H1 (cell line): ENCODE results near the gene HDAC11. TPM values are rescaled to one million over a fixed set of nuclear protein-coding genes. Genes with fewer than 3 reads are reported as not detected.

ENCODE experiments used
- CTCF ChIA-PET: fragments of 300-600 bp; sonication (Branson Sonifier 250); formaldehyde crosslinking; loops from one replicate; lab custom pipeline; 2021; ENCODE audit not compliant: partially characterized antibody; lab: Charles Lee
- POLR2A ChIA-PET: fragments of 300-600 bp; sonication (Branson Sonifier 250); formaldehyde crosslinking; loops from one replicate; lab custom pipeline; 2021; ENCODE audit warnings: inconsistent platforms; ENCODE audit not compliant: partially characterized antibody; lab: Charles Lee
- DNase-seq, 2 experiments: peaks; one replicate each; pipeline versions ENCODE4 v3.0.0 to v3.0.0-alpha.2; 2010 to 2022; ENCODE audit warnings: low spot score in 2 of 2, low read depth in 1 of 2, mixed read lengths in 1 of 2
- FAIRE-seq: peaks from 2 replicates; lab custom pipeline; 2011; peaks lifted over from hg19 to GRCh38; lab: Jason Lieb, UNC
- H2AFZ ChIP-seq: 2 replicates; pipeline ENCODE4 v1.8.1; 2012; ENCODE audit warnings: low read length, inconsistent platforms
- H2AK5ac ChIP-seq: 2 replicates; pipeline ENCODE4 v1.6.1; 2013; ENCODE audit warnings: low read depth, low read length
- H2BK120ac ChIP-seq: replicated peaks from 2 replicates; pipeline ENCODE3; 2013; ENCODE audit warnings: low read depth, low read length, inconsistent platforms
- H2BK12ac ChIP-seq: 2 replicates; pipeline ENCODE4 v1.6.1; 2013; ENCODE audit warnings: low read depth, low read length
- H2BK15ac ChIP-seq: 2 replicates; pipeline ENCODE4 v1.6.1; 2013; ENCODE audit warnings: low read length
- H2BK20ac ChIP-seq: 2 replicates; pipeline ENCODE4 v1.6.1; 2013; ENCODE audit warnings: low read length
- H2BK5ac ChIP-seq: 2 replicates; pipeline ENCODE4 v1.6.1; 2013; ENCODE audit warnings: low read depth, low read length
- H3K14ac ChIP-seq: 2 replicates; pipeline ENCODE4 v1.6.1; 2013; ENCODE audit warnings: inconsistent platforms; ENCODE audit not compliant: insufficient read length
- H3K18ac ChIP-seq: 2 replicates; pipeline ENCODE4 v1.6.1; 2013; ENCODE audit warnings: low read length; ENCODE audit errors: extremely low read depth
- H3K23ac ChIP-seq: 2 replicates; pipeline ENCODE4 v1.6.1; 2013; ENCODE audit warnings: inconsistent platforms; ENCODE audit not compliant: insufficient read length
- H3K23me2 ChIP-seq: 2 replicates; pipeline ENCODE4 v1.6.1; 2013; ENCODE audit warnings: low read depth, low read length
- H3K27ac ChIP-seq: 2 replicates; pipeline ENCODE4 v1.6.1; 2011; ENCODE audit warnings: low read depth, low read length, inconsistent platforms
- H3K27me3 ChIP-seq, 4 experiments: replicated peaks in 1 of 4; 1 replicate in 1 of 4; 2 replicates in 3 of 4; pipeline versions ENCODE4 v1.6.1 to v1.8.1; 2011 to 2013; ENCODE audit warnings: low read length in 3 of 4, mild to moderate bottlenecking in 3 of 4, inconsistent platforms in 2 of 4, mixed read lengths in 2 of 4, moderate library complexity in 1 of 4; ENCODE audit not compliant: control insufficient read depth in 3 of 4, insufficient read depth in 3 of 4; ENCODE audit errors: extremely low read depth in 1 of 4
- H3K36me3 ChIP-seq, 4 experiments: 2 replicates each; pipeline versions ENCODE4 v1.6.1 to v1.8.1; 2011 to 2013; ENCODE audit warnings: mild to moderate bottlenecking in 4 of 4, low read length in 3 of 4, moderate library complexity in 2 of 4, control low read depth in 1 of 4, inconsistent platforms in 1 of 4; ENCODE audit not compliant: insufficient read depth in 4 of 4, control insufficient read depth in 2 of 4
- H3K4ac ChIP-seq: replicated peaks from 2 replicates; pipeline ENCODE3; 2013; ENCODE audit warnings: low read length, low read depth, mixed read lengths, inconsistent platforms; ENCODE audit not compliant: insufficient read length
- H3K4me1 ChIP-seq, 4 experiments: replicated peaks in 1 of 4; 1 replicate in 1 of 4; 2 replicates in 3 of 4; pipeline versions ENCODE4 v1.6.1 to v1.8.1; 2011 to 2013; ENCODE audit warnings: low read length in 3 of 4, inconsistent platforms in 2 of 4, mixed read lengths in 1 of 4; ENCODE audit not compliant: insufficient read depth in 4 of 4, control insufficient read depth in 3 of 4
- H3K4me2 ChIP-seq, 2 experiments: 2 replicates each; pipeline versions ENCODE4 v1.6.1 to v1.8.1; 2011 to 2013; ENCODE audit warnings: low read depth in 2 of 2, low read length in 2 of 2, control low read depth in 1 of 2, inconsistent platforms in 1 of 2, mild to moderate bottlenecking in 1 of 2; ENCODE audit not compliant: insufficient read depth in 1 of 2
- H3K4me3 ChIP-seq, 4 experiments: fragments of 200-600, 300-600 bp in 1 of 4; sonication (generic), shearing (Covaris generic), sonication (Bioruptor Twin) in 1 of 4; 2 replicates each; pipeline versions ENCODE4 v1.5.1 to v1.8.1; 2011 to 2016; ENCODE audit warnings: low read length in 4 of 4, low read depth in 3 of 4, control low read depth in 2 of 4, inconsistent platforms in 2 of 4, mild to moderate bottlenecking in 2 of 4, mixed read lengths in 1 of 4, moderate library complexity in 1 of 4; ENCODE audit not compliant: insufficient read depth in 2 of 4; ENCODE audit errors: extremely low read depth in 1 of 4
- H3K56ac ChIP-seq: replicated peaks from 2 replicates; pipeline ENCODE3; 2013; ENCODE audit warnings: low read depth, mild to moderate bottlenecking, mixed read lengths, low read length, inconsistent platforms; ENCODE audit not compliant: insufficient read length
- H3K79me1 ChIP-seq: 2 replicates; pipeline ENCODE4 v1.6.1; 2013; ENCODE audit warnings: low read depth, low read length, control low read depth
- H3K79me2 ChIP-seq, 2 experiments: 2 replicates each; pipeline versions ENCODE4 v1.6.1 to v1.8.1; 2012 to 2013; ENCODE audit warnings: low read length in 2 of 2, mild to moderate bottlenecking in 2 of 2, inconsistent platforms in 1 of 2; ENCODE audit not compliant: insufficient read depth in 2 of 2, control insufficient read depth in 1 of 2
- H3K9ac ChIP-seq, 4 experiments: replicated peaks in 1 of 4; 1 replicate in 1 of 4; 2 replicates in 3 of 4; pipeline versions ENCODE4 v1.6.1 to v1.8.1; 2011 to 2013; ENCODE audit warnings: low read depth in 3 of 4, low read length in 3 of 4, control low read depth in 2 of 4, mild to moderate bottlenecking in 2 of 4, moderate library complexity in 2 of 4, inconsistent platforms in 1 of 4; ENCODE audit errors: extremely low read depth in 1 of 4
- H3K9me3 ChIP-seq, 2 experiments: 2 replicates each; pipeline versions ENCODE4 v1.6.1 to v1.8.1; 2012 to 2013; ENCODE audit warnings: mild to moderate bottlenecking in 2 of 2, moderate library complexity in 2 of 2, control low read depth in 1 of 2, inconsistent platforms in 1 of 2, low read depth in 1 of 2, low read length in 1 of 2, mixed read lengths in 1 of 2; ENCODE audit not compliant: insufficient read depth in 2 of 2
- H4K20me1 ChIP-seq, 2 experiments: replicated peaks in 1 of 2; 2 replicates each; pipeline versions ENCODE3 to v1.8.1; 2011 to 2013; ENCODE audit warnings: inconsistent platforms in 2 of 2, low read length in 2 of 2, mild to moderate bottlenecking in 1 of 2; ENCODE audit not compliant: insufficient read depth in 2 of 2, control insufficient read depth in 1 of 2
- H4K5ac ChIP-seq: 2 replicates; pipeline ENCODE4 v1.6.1; 2013; ENCODE audit warnings: low read length, low read depth, mixed read lengths, inconsistent platforms; ENCODE audit not compliant: insufficient read length
- H4K8ac ChIP-seq: 2 replicates; pipeline ENCODE4 v1.8.0; 2013; ENCODE audit warnings: mild to moderate bottlenecking, moderate library complexity, low read length, inconsistent platforms; ENCODE audit not compliant: insufficient read depth; ENCODE audit errors: extremely low read depth
- H4K91ac ChIP-seq: replicated peaks from 2 replicates; pipeline ENCODE3; 2013; ENCODE audit warnings: low read length, mixed read lengths, inconsistent platforms; ENCODE audit not compliant: insufficient read length
- BRCA1 ChIP-seq: IDR thresholded peaks from 2 replicates; pipeline ENCODE4 v1.6.1; 2012; ENCODE audit warnings: low read depth, low read length, improper control_type of control experiment
- RAD21 ChIP-seq, 2 experiments: IDR thresholded peaks in 1 of 2; conservative IDR thresholded peaks in 1 of 2; 2 replicates each; pipeline ENCODE4 v1.6.1; 2011; ENCODE audit warnings: low read depth in 2 of 2, low read length in 2 of 2, improper control_type of control experiment in 1 of 2, inconsistent platforms in 1 of 2, mild to moderate bottlenecking in 1 of 2, moderate library complexity in 1 of 2
- USF2 ChIP-seq: IDR thresholded peaks from 2 replicates; pipeline ENCODE4 v1.6.1; 2011; ENCODE audit warnings: low read length, improper control_type of control experiment
- ZNF274 ChIP-seq: IDR thresholded peaks from 2 replicates; pipeline ENCODE4 v1.7.0; 2012; ENCODE audit warnings: low read length, borderline replicate concordance; ENCODE audit errors: extremely low read depth
- WGBS, 2 experiments: shearing (Covaris generic) in 1 of 2; methylation state at CpG; one replicate each; pipeline versions ENCODE4 v1.1.6 to v1.1.7; 2013 to 2015; ENCODE audit warnings: low lambda C conversion rate in 2 of 2, mixed read lengths in 2 of 2, inconsistent platforms in 1 of 2, low coverage in 1 of 2, missing lambda C conversion rate in 1 of 2; ENCODE audit not compliant: insufficient replicate concordance in 2 of 2, insufficient coverage in 1 of 2, insufficient read length in 1 of 2; ENCODE audit errors: extremely low coverage in 1 of 2, missing lambda C conversion rate in 1 of 2; 5-methylcytosine and 5-hydroxymethylcytosine counted together
- polyA plus RNA-seq, 7 experiments: library from polyadenylated mRNA; depleted of rRNA in 3 of 7; stranded (reverse) in 5 of 7; unstranded in 2 of 7; fragments of >200 nt in 5 of 7; fragments of 200-250 nt in 2 of 7; gene quantifications; 1 replicate in 5 of 7; 2 replicates in 1 of 7; 4 replicates in 1 of 7; pipeline versions ENCODE4 v1.2.1 to v1.2.3, GENCODE V29; 2011 to 2013; ENCODE audit warnings: missing spikeins in 2 of 7, mixed read lengths in 2 of 7
- total RNA-seq: library from RNA; stranded (reverse); fragmentation: NEBNext Ultra II Directional; extraction: Animal tissue kit (Norgen Biotek cat#: 25700); gene quantifications from 2 replicates; pipeline ENCODE4 v1.2.1, GENCODE V29; 2021
- TF ChIP-seq, protein P1 (sequence below), 3 experiments: IDR thresholded peaks; 1 replicate in 2 of 3; 2 replicates in 1 of 3; pipeline versions ENCODE4 v1.5.1 to v1.6.1; 2011; ENCODE audit warnings: low read length in 3 of 3, mild to moderate bottlenecking in 3 of 3, inconsistent platforms in 2 of 3, low read depth in 1 of 3, moderate library complexity in 1 of 3; ENCODE audit not compliant: insufficient read depth in 1 of 3; ENCODE audit errors: control extremely low read depth in 1 of 3

Gene HDAC11
- total and polyA plus RNA-seq, 2 of the 8 experiments (the other 6 are each of a cell fraction or from before 2014, with no cell fraction given): 6.8 to 7.4 TPM

GRCh38 chr3:13538520-13539291 is 58.6 kb downstream of the HDAC11 start:
- Histone ChIP-seq H3K4ac (no peak overlapping the region), H3K23ac (no peak overlapping the region), H3K9me3 (no peaks in the 10 kb centered on the region), H2BK12ac (no peak overlapping the region), H3K4me2 (no peak overlapping the region), H3K27me3 (no peaks in the 10 kb centered on the region), H2BK5ac (no peak overlapping the region), H2BK15ac (peak overlapping the region; percentile 36; the same call in 1 of the 2 replicates), H3K27ac (no peak overlapping the region), H3K14ac (no peak overlapping the region), H4K5ac (no peak overlapping the region), H4K8ac (peak overlapping the region; percentile 48), H3K23me2 (no peaks in the 10 kb centered on the region), H3K36me3 (no peaks in the 10 kb centered on the region), H3K4me1 (peaks cover 0 to 5% (median 2%) of the 10 kb centered on the region in 4 experiments; a peak in 2 of 7 replicates), H3K79me2 (no peaks in the 10 kb centered on the region), H2BK120ac (no peak overlapping the region), H3K79me1 (no peaks in the 10 kb centered on the region), H3K4me3 (no peak overlapping the region), H3K56ac (no peak overlapping the region), H2AFZ (no peak overlapping the region), H3K9ac (no peak overlapping the region), H2AK5ac (0 out of 2 replicates have a peak overlapping the region, but pooled peaks have one; percentile 69), H3K18ac (no peak overlapping the region), H4K91ac (no peak overlapping the region), H2BK20ac (no peak overlapping the region), H4K20me1 (no peaks in the 10 kb centered on the region)
- DNase-seq (no peak), FAIRE-seq (no peak)
- POLR2A ChIA-PET: interaction anchor here (1.0 to 2.2 kb wide), 3 partner anchors 10 to 106 kb away, joined by 3 to 7 read pairs (median 3); partner anchors contain the start of gene FBLN2
- TF ChIP-seq BRCA1: no peak
- TF ChIP-seq ZNF274: no peak
- peak in 1 of 2 experiments; percentile 31; a peak in 2 of 4 replicates for TF ChIP-seq RAD21 (IDR thresholded peaks at IDR 0.05 in 1 of 2, conservative IDR thresholded peaks at IDR 0.05 in 1 of 2; ENCODE audit: low read depth in 2 of 2, low read length in 2 of 2)
- TF ChIP-seq USF2: no peak
- TF ChIP-seq, protein P1, sequence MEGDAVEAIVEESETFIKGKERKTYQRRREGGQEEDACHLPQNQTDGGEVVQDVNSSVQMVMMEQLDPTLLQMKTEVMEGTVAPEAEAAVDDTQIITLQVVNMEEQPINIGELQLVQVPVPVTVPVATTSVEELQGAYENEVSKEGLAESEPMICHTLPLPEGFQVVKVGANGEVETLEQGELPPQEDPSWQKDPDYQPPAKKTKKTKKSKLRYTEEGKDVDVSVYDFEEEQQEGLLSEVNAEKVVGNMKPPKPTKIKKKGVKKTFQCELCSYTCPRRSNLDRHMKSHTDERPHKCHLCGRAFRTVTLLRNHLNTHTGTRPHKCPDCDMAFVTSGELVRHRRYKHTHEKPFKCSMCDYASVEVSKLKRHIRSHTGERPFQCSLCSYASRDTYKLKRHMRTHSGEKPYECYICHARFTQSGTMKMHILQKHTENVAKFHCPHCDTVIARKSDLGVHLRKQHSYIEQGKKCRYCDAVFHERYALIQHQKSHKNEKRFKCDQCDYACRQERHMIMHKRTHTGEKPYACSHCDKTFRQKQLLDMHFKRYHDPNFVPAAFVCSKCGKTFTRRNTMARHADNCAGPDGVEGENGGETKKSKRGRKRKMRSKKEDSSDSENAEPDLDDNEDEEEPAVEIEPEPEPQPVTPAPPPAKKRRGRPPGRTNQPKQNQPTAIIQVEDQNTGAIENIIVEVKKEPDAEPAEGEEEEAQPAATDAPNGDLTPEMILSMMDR (IDR thresholded peaks at IDR 0.05; ENCODE audit: control extremely low read depth in 1 of 3, insufficient read depth in 1 of 3, low read depth in 1 of 3, low read length in 3 of 3): peak; percentile 29 to 32 (median 31); a peak in 3 of 4 replicates
- CTCF ChIA-PET: interaction anchor here (0.6 to 51.2 kb wide), 24 partner anchors 8 to 1401 kb away, joined by 3 to 856 read pairs (median 4); no protein-coding TSS in a partner anchor
- 81% methylated on average over 9 of the region's 9 CpGs; no CpG with 5 or more reads in 1 of the 2 experiments for WGBS, 2 experiments
